Activated CD8-positive, alpha-beta T cell treated with anti-CD3 and anti-CD28 coated beads for 36 hours (primary cell): ENCODE results near the gene LAIR2. TPM values are rescaled to one million over a fixed set of nuclear protein-coding genes. Genes with fewer than 3 reads are reported as not detected.

Experiments
- ATAC-seq: fragments of 200-7000 bp; cut with Tn5 transposase; one replicate; pipeline ENCODE4 v1.10.0; 2021; ENCODE audit warnings: mild to moderate bottlenecking, moderate library complexity
- CTCF ChIA-PET: fragments of 350-600 bp; sonication (Branson Sonifier 250); formaldehyde crosslinking; loops from one replicate; lab custom pipeline; 2021; ENCODE audit warnings: antibody characterized with exemption; lab: Charles Lee
- POLR2A ChIA-PET: fragments of 350-600 bp; sonication (Branson Sonifier 250); formaldehyde crosslinking; loops from one replicate; lab custom pipeline; 2021; ENCODE audit warnings: antibody characterized with exemption; lab: Charles Lee
- DNase-seq: peaks from one replicate; pipeline ENCODE4 v3.0.0-alpha.2; 2020
- H3K27ac Mint-ChIP-seq: one replicate; pipeline ENCODE4 v1.8.0; 2021; ENCODE audit warnings: mild to moderate bottlenecking, mixed read lengths
- H3K27me3 Mint-ChIP-seq: one replicate; pipeline ENCODE4 v1.8.0; 2021; ENCODE audit warnings: mixed read lengths
- H3K36me3 Mint-ChIP-seq: one replicate; pipeline ENCODE4 v1.8.0; 2021; ENCODE audit warnings: low read depth, mixed read lengths
- H3K4me1 Mint-ChIP-seq: one replicate; pipeline ENCODE4 v1.8.0; 2021; ENCODE audit warnings: low read depth, mixed read lengths
- H3K4me3 Mint-ChIP-seq: one replicate; pipeline ENCODE4 v1.8.0; 2021; ENCODE audit warnings: mild to moderate bottlenecking, moderate library complexity, mixed read lengths
- H3K9me3 Mint-ChIP-seq: one replicate; pipeline ENCODE4 v1.8.0; 2021; ENCODE audit warnings: mixed read lengths
- intact Hi-C: fragments of 100-400 bp; cut with micrococcal nuclease; formaldehyde crosslinking; loops from one replicate; pipeline ENCODE4 v1.10.0; 2022
- total RNA-seq, 2 experiments: library from RNA; stranded (reverse); gene quantifications; one replicate each; pipeline ENCODE4 v1.2.3, GENCODE V29; 2021
- TF ChIP-seq, protein P1 (sequence below): fragments of 200-600 bp; IDR thresholded peaks from one replicate; pipeline ENCODE4 v1.8.0; 2022; ENCODE audit warnings: antibody characterized with exemption, mild to moderate bottlenecking

The LAIR2 gene, protein sequence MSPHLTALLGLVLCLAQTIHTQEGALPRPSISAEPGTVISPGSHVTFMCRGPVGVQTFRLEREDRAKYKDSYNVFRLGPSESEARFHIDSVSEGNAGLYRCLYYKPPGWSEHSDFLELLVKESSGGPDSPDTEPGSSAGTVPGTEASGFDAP
- 1 to 10 TPM; 1.5 to 2.1 TPM for total RNA-seq

DNA sequence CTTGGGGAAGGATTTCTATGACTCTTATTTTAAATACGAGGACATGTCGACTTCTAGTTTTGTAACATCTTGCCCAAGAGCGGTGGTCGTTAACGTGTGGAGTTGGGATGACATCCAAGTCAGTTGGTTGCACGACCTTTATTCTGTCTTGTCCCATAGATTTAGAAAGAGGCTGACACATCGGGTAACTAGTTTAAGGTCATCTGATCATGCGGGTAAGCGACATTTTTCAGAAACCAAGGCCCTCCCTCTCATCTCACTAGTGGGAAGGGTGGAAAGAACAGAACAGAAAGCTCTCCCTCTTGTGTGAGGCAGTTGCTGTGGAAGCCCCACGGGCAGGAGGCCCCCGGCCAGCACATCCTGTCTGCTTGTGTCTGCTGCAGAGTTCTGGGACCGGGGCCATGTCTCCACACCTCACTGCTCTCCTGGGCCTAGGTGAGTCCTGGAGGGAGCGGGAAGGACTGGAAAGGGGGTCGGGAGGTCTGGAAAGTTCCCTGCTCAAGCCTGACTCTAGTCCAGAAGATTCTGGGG is at the start of gene LAIR2:
Gene LAIR2, plus strand, starts transcription at position 314 of the 531 bp plus-strand sequence. Its CDS starts 88 bp downstream, at position 402.
- CTCF ChIA-PET, result no interaction called here
- TF ChIP-seq, protein P1, sequence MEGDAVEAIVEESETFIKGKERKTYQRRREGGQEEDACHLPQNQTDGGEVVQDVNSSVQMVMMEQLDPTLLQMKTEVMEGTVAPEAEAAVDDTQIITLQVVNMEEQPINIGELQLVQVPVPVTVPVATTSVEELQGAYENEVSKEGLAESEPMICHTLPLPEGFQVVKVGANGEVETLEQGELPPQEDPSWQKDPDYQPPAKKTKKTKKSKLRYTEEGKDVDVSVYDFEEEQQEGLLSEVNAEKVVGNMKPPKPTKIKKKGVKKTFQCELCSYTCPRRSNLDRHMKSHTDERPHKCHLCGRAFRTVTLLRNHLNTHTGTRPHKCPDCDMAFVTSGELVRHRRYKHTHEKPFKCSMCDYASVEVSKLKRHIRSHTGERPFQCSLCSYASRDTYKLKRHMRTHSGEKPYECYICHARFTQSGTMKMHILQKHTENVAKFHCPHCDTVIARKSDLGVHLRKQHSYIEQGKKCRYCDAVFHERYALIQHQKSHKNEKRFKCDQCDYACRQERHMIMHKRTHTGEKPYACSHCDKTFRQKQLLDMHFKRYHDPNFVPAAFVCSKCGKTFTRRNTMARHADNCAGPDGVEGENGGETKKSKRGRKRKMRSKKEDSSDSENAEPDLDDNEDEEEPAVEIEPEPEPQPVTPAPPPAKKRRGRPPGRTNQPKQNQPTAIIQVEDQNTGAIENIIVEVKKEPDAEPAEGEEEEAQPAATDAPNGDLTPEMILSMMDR, result no peak
- Mint-ChIP-seq H3K9me3 (no peaks in the 10 kb centered on the region), H3K27me3 (peaks cover 29% of the 10 kb centered on the region), H3K4me1 (peaks cover 30% of the 10 kb centered on the region), H3K27ac (no peak within 1 kb of the TSS), H3K4me3 (peak within 1 kb of the TSS; percentile 50), H3K36me3 (no peaks in the 10 kb centered on the region)
- POLR2A ChIA-PET, result no interaction called here
- peak; percentile 60 for ATAC-seq
- peak; percentile 43 for DNase-seq
- intact Hi-C loops, result no loop called here

DNA sequence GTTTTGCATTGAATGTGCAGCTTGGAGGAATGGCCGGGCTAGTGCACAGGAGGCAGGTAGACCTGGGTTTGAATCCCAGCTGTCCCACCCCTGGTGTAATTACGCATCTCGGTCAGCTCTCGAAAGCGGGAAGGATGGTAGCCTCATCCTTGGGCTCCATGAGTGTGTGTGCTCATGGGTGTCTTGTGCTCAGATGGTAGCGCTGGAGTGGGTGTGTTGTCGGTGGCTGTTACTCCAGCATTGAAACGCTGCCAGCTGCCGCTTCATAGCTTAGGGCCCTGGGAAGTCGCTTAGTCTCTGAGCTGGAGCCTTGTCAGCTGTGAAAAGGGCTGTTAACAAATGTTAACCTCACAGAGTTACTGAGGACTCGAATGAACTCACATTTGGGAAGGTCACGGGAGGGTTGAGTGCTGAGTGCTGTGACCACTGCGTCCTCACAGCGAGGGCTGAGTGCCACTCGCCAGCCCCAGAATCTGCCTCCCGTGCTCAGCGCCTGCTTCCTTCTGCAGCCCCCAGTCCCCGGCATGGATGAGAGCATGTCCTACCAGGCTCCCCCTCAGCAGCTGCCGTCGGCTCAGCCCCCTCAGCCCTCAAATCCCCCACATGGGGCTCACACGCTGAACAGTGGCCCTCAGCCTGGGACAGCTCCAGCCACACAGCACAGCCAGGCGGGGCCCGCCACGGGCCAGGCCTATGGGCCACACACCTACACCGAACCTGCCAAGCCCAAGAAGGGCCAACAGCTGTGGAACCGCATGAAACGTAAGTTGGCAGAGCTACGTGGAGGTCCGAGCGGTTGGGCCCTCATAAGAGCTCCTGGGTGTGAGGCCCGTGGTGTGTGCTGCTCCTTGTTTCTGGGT is 48.5 kb upstream of the LAIR2 start:
- H3K27me3 Mint-ChIP-seq, result no peaks in the 10 kb centered on the region
- intact Hi-C loops, result no loop called here
- TF ChIP-seq, protein P1, result no peak
- ATAC-seq, result no peak
- ChIA-PET POLR2A (interaction anchor here (0.7 to 2.8 kb wide), 3 partner anchors 8 to 15 kb away, joined by 3 to 15 read pairs (median 4); partner anchors contain the start of gene LENG9), CTCF (no interaction called here)
- H3K27ac Mint-ChIP-seq, result no peak overlapping the region
- no peak for DNase-seq
- H3K36me3 Mint-ChIP-seq, result peaks cover 76% of the 10 kb centered on the region
- H3K4me1 Mint-ChIP-seq, result peaks cover 30% of the 10 kb centered on the region
- H3K9me3 Mint-ChIP-seq, result no peaks in the 10 kb centered on the region
- no peak overlapping the region for H3K4me3 Mint-ChIP-seq

DNA sequence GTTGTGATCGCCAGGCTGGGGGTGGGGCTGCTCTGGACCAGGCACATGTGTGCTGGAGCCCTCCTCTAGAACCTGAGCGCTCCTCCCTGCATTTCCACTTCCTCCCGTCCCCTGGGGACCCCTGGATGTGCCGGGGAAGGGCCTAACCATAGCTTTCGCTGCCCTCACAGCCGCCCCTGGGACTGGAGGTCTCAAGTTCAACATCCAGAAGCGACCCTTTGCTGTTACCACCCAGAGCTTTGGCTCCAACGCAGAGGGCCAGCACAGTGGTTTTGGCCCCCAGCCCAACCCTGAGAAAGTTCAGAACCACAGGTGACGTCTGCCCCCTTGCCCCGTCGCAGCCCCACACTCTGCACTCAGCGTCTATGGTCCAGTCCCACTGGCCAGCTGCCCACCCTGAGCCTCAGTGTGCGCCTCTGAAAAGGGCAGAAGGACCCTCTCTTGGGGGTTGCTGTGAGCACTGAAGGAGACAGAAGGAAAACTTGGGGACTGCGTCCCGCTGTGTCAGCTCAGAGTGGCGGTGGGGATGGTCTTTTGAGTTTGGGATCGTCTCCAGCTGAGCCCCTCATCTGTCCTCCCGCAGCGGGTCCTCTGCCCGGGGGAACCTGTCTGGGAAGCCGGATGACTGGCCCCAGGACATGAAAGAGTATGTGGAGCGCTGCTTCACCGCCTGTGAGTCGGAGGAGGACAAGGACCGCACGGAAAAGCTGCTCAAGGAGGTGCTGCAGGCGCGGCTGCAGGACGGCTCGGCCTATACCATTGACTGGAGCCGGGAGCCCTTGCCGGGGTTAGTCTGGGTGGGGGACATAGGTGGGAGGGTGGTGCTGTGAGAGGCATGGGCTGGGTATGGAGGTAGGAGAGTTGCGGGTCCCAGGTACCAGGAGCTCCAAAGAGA is 47.6 kb upstream of the LAIR2 start:
- CTCF ChIA-PET, result no interaction called here
- DNase-seq (no peak), ATAC-seq (no peak)
- H3K9me3 Mint-ChIP-seq, result no peaks in the 10 kb centered on the region
- H3K4me1 Mint-ChIP-seq, result peaks cover 34% of the 10 kb centered on the region
- POLR2A ChIA-PET, result interaction anchor here (0.6 to 2.8 kb wide), 4 partner anchors 7 to 262 kb away, joined by 4 to 15 read pairs (median 4); partner anchors contain the start of gene LENG9
- no peaks in the 10 kb centered on the region for H3K27me3 Mint-ChIP-seq
- TF ChIP-seq, protein P1, result no peak
- no peak overlapping the region for H3K27ac Mint-ChIP-seq
- H3K4me3 Mint-ChIP-seq, result no peak overlapping the region
- H3K36me3 Mint-ChIP-seq, result peaks cover 75% of the 10 kb centered on the region
- intact Hi-C loops, result no loop called here

DNA sequence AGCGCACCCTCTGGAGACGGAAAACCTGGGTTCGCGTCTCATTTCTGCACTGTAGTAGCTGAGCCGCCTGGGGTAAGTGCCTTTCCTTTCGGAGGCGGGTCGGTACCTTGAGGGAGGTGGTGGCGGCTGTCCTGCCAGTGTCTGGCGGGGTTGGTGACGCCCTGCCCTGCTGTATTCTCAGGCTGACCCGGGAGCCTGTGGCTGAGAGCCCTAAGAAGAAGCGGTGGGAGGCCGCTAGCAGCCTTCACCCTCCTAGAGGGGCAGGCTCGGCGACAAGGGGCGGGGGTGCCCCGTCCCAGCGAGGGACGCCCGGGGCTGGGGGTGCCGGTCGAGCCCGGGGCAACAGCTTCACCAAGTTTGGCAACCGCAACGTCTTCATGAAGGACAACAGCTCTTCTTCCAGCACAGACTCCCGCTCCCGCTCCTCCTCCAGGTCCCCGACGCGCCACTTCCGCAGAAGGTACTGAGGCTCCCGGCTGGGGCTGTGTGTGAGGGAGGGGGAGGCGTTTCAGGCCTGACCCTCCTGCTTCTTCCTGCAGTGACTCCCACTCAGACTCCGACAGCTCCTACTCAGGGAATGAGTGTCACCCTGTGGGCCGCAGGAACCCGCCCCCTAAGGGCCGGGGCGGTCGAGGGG is 46.7 kb upstream of the LAIR2 start:
- Mint-ChIP-seq H3K27me3 (no peaks in the 10 kb centered on the region), H3K27ac (no peak overlapping the region), H3K4me3 (no peak overlapping the region), H3K9me3 (no peaks in the 10 kb centered on the region), H3K36me3 (peaks cover 70% of the 10 kb centered on the region), H3K4me1 (peaks cover 29% of the 10 kb centered on the region)
- ChIA-PET CTCF (no interaction called here), POLR2A (interaction anchor here (1.4 kb wide), 1 partner anchor 17 kb away, joined by 4 read pairs; no protein-coding TSS in a partner anchor)
- ATAC-seq (no peak), DNase-seq (no peak)
- TF ChIP-seq, protein P1, result no peak
- intact Hi-C loops, result no loop called here
